Stomach smooth muscle (tissue), 2 donors: ENCODE measurements around the gene CPLX3.

Experiments used
- H3K27ac ChIP-seq: one replicate; pipeline ENCODE4 v1.7.0; 2013; ENCODE audit warnings: mild to moderate bottlenecking, low read length, inconsistent platforms
- H3K27me3 ChIP-seq, 2 donors: one replicate each; pipeline ENCODE4 v1.7.0; 2013; ENCODE audit warnings: low read length in 2 of 2; ENCODE audit not compliant: insufficient read depth in 2 of 2, control insufficient read depth in 1 of 2
- H3K36me3 ChIP-seq, 2 donors: one replicate each; pipeline ENCODE4 v1.7.0; 2013; ENCODE audit warnings: low read length in 2 of 2; ENCODE audit not compliant: control insufficient read depth in 2 of 2, insufficient read depth in 2 of 2
- H3K4me1 ChIP-seq: one replicate; pipeline ENCODE4 v1.7.0; 2013; ENCODE audit warnings: low read length; ENCODE audit not compliant: control insufficient read depth, insufficient read depth
- H3K4me3 ChIP-seq, 2 donors: one replicate each; pipeline ENCODE4 v1.7.0; 2013; ENCODE audit warnings: low read length in 2 of 2
- H3K9ac ChIP-seq, 2 donors: one replicate each; pipeline ENCODE4 v1.7.0; 2013; ENCODE audit warnings: low read length in 2 of 2, mild to moderate bottlenecking in 1 of 2
- H3K9me3 ChIP-seq, 2 donors: one replicate each; pipeline ENCODE4 v1.7.0; 2013; ENCODE audit warnings: low read length in 2 of 2; ENCODE audit not compliant: control insufficient read depth in 2 of 2
- donor health status: healthy.
- donor health status: Pancreatic carcinoma.

Gene CPLX3

GRCh38 chr15:74864296-74864695 is 37.9 kb downstream of the CPLX3 start:
- Histone ChIP-seq H3K9me3 (no peaks in the 10 kb centered on the region), H3K27me3 (no peaks in the 10 kb centered on the region), H3K36me3 (peaks cover 0 to 5% of the 10 kb centered on the region in 2 donors), H3K9ac (no peak overlapping the region), H3K4me1 (peaks cover 6% of the 10 kb centered on the region), H3K4me3 (no peak overlapping the region), H3K27ac (no peak overlapping the region)

- H3K27ac ChIP-seq, result no peak overlapping the region
- H3K36me3 ChIP-seq, result peaks cover 0 to 5% of the 10 kb centered on the region in 2 donors
- no peaks in the 10 kb centered on the region for H3K9me3 ChIP-seq
- H3K9ac ChIP-seq, result no peak overlapping the region
- no peak overlapping the region for H3K4me3 ChIP-seq
- H3K27me3 ChIP-seq, result no peaks in the 10 kb centered on the region
- peaks cover 14% of the 10 kb centered on the region for H3K4me1 ChIP-seq
Observed at GRCh38 chr15:74865316-74865715, 38.9 kb downstream of the CPLX3 start.

- Histone ChIP-seq H3K27ac (no peak overlapping the region), H3K4me1 (peaks cover 19% of the 10 kb centered on the region), H3K4me3 (no peak overlapping the region), H3K9ac (no peak overlapping the region), H3K27me3 (no peaks in the 10 kb centered on the region), H3K9me3 (no peaks in the 10 kb centered on the region), H3K36me3 (peaks cover 0 to 5% of the 10 kb centered on the region in 2 donors)
Observed at GRCh38 chr15:74866090-74866489, 39.7 kb downstream of the CPLX3 start.

- H3K27me3 ChIP-seq, result no peaks in the 10 kb centered on the region
- H3K4me3 ChIP-seq, result no peak overlapping the region
- H3K27ac ChIP-seq, result no peak overlapping the region
- peaks cover 24% of the 10 kb centered on the region for H3K4me1 ChIP-seq
- peak overlapping the region in 1 of 2 donors; percentile 2 for H3K9ac ChIP-seq
- no peaks in the 10 kb centered on the region for H3K9me3 ChIP-seq
- peaks cover 0 to 5% of the 10 kb centered on the region in 2 donors for H3K36me3 ChIP-seq
Observed at GRCh38 chr15:74867466-74868038, 41.1 kb downstream of the CPLX3 start.

- Histone ChIP-seq H3K36me3 (peaks cover 0 to 5% of the 10 kb centered on the region in 2 donors), H3K27ac (no peak overlapping the region), H3K4me3 (no peak overlapping the region), H3K27me3 (no peaks in the 10 kb centered on the region), H3K4me1 (peaks cover 24% of the 10 kb centered on the region), H3K9ac (peak overlapping the region in 1 of 2 donors; percentile 13), H3K9me3 (no peaks in the 10 kb centered on the region)
Observed at GRCh38 chr15:74868059-74868458, 41.6 kb downstream of the CPLX3 start.

GRCh38 chr15:74869372-74869725 is 42.9 kb downstream of the CPLX3 start:
- Histone ChIP-seq H3K36me3 (peaks cover 0 to 4% of the 10 kb centered on the region in 2 donors), H3K27me3 (no peaks in the 10 kb centered on the region), H3K9me3 (no peaks in the 10 kb centered on the region), H3K9ac (no peak overlapping the region), H3K27ac (no peak overlapping the region), H3K4me3 (no peak overlapping the region), H3K4me1 (peaks cover 28% of the 10 kb centered on the region)

- H3K4me1 ChIP-seq, result peaks cover 28% of the 10 kb centered on the region
- H3K36me3 ChIP-seq, result peaks cover 0 to 3% of the 10 kb centered on the region in 2 donors
- H3K9ac ChIP-seq, result no peak overlapping the region
- no peak overlapping the region for H3K27ac ChIP-seq
- H3K4me3 ChIP-seq, result peak overlapping the region in 1 of 2 donors; percentile 31
- no peaks in the 10 kb centered on the region for H3K9me3 ChIP-seq
- no peaks in the 10 kb centered on the region for H3K27me3 ChIP-seq
Observed at GRCh38 chr15:74869726-74870407, 43.4 kb downstream of the CPLX3 start.

GRCh38 chr15:74870436-74871215 is 44.2 kb downstream of the CPLX3 start:
- no peak overlapping the region for H3K27ac ChIP-seq
- H3K27me3 ChIP-seq, result no peaks in the 10 kb centered on the region
- peaks cover 0 to 3% of the 10 kb centered on the region in 2 donors for H3K36me3 ChIP-seq
- H3K4me3 ChIP-seq, result peak overlapping the region in 1 of 2 donors; percentile 1
- peak overlapping the region in 1 of 2 donors; percentile 13 for H3K9ac ChIP-seq
- H3K9me3 ChIP-seq, result no peaks in the 10 kb centered on the region
- H3K4me1 ChIP-seq, result peaks cover 28% of the 10 kb centered on the region

GRCh38 chr15:74872702-74873035 is 46.2 kb downstream of the CPLX3 start:
- Histone ChIP-seq H3K4me3 (peak overlapping the region; percentile 84 to 94), H3K4me1 (peaks cover 28% of the 10 kb centered on the region), H3K27ac (peak overlapping the region; percentile 78), H3K27me3 (no peaks in the 10 kb centered on the region), H3K36me3 (peaks cover 0 to 3% of the 10 kb centered on the region in 2 donors), H3K9me3 (no peaks in the 10 kb centered on the region), H3K9ac (peak overlapping the region; percentile 90 to 94)

- Histone ChIP-seq H3K27me3 (no peaks in the 10 kb centered on the region), H3K36me3 (no peaks in the 10 kb centered on the region), H3K27ac (peak within 1 kb of the TSS; percentile 78), H3K9ac (peak within 1 kb of the TSS; percentile 90 to 94), H3K9me3 (no peaks in the 10 kb centered on the region), H3K4me1 (peaks cover 28% of the 10 kb centered on the region), H3K4me3 (peak within 1 kb of the TSS; percentile 84 to 94)
Observed at GRCh38 chr15:74873036-74873755, 46.8 kb downstream of the CPLX3 start, which contains the start of gene SCAMP2. Gene SCAMP2 (minus strand): TSS chr15:74873365. CDS start chr15:74873255, 110 bp downstream.
